Fibroblast of peridontal ligament (primary cell): Measurements from ENCODE around the gene KRTAP24-1.

Experiments used
- DNase-seq: peaks from one replicate; pipeline ENCODE4 v3.0.0-alpha.2; 2010; ENCODE audit errors: extremely low read depth

Gene KRTAP24-1

GRCh38 chr21:30234643-30235042, 48.1 kb downstream of the KRTAP24-1 start:
- DNase-seq = peak; percentile 9

GRCh38 chr21:30234050-30234449, 48.7 kb downstream of the KRTAP24-1 start:
- no peak for DNase-seq

- peak; percentile 26 for DNase-seq
Observed at GRCh38 chr21:30233228-30234020, 49.3 kb downstream of the KRTAP24-1 start.

- DNase-seq = no peak
Observed at GRCh38 chr21:30232011-30232410, 50.7 kb downstream of the KRTAP24-1 start.
